Limb (tissue), 2 donors: ENCODE measurements around the gene GXYLT1.
A peak's percentile ranks its signal among the peaks of the same experiment; 100 is the strongest.
"Not testable (repeated sequence)": the region's sequence is repeated elsewhere in the genome, so short reads cannot be mapped to it uniquely, and the experiment has no call there.

ENCODE experiments used
- DNase-seq, 2 donors: peaks; one replicate each; pipeline ENCODE4 v3.0.0-alpha.2; 2016; ENCODE audit errors: extremely low spot score in 2 of 2

The GXYLT1 gene

GRCh38 chr12:42099433-42099832 is 45.2 kb downstream of the GXYLT1 start:
- DNase-seq: no peak

DNA sequence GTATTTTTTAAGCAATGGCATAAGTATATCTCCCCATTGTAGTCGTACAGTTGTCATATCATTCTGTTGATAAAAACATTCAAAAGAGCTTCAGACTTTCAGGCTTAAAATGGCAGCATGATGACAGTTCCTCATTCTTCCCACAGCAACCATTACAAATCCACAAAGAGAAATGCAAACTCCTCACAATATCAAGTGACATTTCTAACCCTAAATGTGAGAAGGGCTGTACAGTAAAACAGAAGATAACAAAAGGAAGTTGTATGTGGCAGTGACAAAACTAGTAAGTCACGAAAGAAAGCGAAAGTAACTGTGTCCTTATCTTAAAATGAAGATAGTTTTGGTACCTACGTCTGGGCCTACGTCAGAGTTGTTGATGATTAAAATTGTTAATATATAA is 46.7 kb downstream of the GXYLT1 start:
- DNase-seq: no peak

DNA sequence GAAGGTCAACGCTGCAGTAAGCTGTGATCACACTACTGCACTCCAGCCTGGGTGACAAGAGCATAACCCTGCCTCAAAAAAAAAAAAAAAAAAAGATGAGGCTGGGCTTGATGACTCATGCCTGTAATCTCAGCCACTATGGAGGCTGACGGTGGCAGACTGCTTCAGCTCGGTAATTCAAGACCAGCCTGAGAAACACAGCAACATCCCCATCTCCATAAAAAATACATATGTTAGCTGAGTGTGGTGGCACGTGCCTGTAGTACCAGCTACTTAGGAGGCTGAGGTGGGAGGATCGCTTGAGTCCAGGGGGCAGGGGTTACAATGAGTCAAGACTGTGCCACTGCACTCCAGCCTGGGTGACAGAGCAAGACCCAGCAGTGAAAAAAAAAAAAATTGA is 50.4 kb downstream of the GXYLT1 start:
- no peak for DNase-seq

DNA sequence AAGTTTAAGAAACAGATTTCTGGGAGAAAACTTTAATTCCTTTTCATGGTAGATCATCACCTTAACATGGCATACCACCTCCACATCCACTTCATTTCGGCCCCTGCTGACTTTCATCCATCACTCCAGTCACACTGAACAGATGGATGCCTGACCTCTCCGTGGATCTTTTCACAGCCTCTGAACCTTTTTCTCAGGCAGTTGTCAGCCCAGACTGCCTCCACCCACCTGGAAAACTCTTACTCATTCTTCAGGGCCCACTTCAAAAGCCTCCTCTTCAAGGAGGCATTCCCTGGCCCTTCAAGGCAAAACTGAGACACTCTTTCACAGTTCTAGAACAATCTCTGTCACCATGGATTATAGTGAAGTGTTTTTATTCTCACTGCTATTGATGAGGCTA is 52.9 kb downstream of the GXYLT1 start:
- DNase-seq: no peak

DNA sequence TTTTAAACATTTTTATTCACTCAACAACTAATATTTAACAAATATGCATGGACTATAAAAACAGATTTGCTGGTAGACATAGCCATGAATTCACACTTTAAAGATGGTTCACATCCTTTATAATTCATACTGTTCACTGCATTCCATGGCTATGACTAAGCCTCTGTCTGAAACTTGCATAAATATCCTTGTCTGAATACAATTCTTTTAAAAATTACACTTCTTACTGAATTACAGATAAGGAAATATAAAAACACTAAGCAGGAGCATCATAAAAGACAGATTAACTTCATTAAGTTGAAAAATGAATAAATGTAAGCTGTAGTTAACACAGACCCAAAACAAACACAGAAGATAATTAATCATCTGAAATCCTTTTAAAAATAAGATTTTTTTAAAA is 53.8 kb downstream of the GXYLT1 start:
- no peak for DNase-seq

GRCh38 chr12:42086031-42086430 is 58.6 kb downstream of the GXYLT1 start:
- DNase-seq: peak in 1 of 2 donors; percentile 53

GRCh38 chr12:42085594-42085993 is 59.1 kb downstream of the GXYLT1 start:
- no peak for DNase-seq

- DNase-seq: no peak
Observed at GRCh38 chr12:42084522-42084921, 60.2 kb downstream of the GXYLT1 start.

DNA sequence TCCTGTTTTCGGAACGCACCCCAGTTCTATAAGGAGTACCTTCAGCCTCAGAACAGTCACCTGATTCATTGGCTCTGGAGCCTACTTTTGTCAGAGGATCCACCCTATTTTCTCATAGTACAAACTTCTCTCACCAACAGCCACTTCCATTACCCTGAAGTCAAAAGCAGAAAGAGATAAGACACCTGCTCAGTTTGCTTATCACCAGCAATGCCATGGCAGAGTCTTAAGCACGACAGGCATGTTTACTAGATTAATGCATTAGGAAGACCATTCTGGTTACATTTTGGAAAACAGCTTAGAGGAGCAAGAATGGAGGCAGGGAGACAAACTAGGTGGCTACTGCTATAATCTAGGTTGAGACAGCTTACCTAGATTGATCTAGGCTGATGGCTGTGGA is 67.7 kb downstream of the GXYLT1 start:
- DNase-seq: no peak

GRCh38 chr12:42070036-42070435 is 74.6 kb downstream of the GXYLT1 start:
- DNase-seq: peak in 1 of 2 donors; percentile 17

- no peak for DNase-seq
Observed at GRCh38 chr12:42059127-42059526, 85.5 kb downstream of the GXYLT1 start.

DNA sequence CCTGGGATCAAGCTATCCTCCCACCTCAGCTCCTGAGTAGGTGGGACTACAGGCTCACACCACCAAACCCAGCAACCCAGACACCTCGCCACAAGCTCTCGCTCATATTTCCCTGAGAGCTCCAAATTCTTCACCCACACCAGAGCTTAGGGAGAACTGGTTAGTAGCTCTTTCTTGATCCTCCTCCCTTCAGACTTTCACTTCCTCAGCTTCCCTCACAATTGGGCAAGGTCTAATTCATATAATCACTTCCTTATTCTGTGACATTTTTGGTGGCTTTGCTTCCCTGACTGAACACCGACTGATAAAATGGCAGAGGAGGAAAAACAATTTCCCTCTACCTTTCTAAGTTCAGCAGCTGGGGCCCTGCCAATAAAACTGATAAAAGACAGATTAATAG is 88.5 kb downstream of the GXYLT1 start:
- no peak for DNase-seq

DNA sequence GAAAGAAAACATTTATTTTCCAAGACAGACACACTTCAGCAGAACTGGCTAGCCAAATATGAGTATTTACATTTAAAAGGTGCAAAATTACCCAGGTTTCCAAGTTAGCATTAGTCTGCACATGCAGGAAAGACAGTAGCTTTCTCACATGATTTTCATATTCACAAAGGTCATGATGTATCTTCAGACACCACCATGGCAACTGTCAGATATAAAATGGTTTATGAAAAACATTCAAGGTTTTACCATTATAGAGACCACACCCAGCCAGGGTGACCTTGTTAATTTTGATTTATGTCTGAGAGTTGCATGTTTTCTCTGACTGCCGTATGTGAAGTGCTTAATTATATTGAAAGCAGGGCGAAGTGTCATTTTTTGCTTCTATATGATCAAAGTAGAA is 91.2 kb downstream of the GXYLT1 start:
- DNase-seq: no peak

DNA sequence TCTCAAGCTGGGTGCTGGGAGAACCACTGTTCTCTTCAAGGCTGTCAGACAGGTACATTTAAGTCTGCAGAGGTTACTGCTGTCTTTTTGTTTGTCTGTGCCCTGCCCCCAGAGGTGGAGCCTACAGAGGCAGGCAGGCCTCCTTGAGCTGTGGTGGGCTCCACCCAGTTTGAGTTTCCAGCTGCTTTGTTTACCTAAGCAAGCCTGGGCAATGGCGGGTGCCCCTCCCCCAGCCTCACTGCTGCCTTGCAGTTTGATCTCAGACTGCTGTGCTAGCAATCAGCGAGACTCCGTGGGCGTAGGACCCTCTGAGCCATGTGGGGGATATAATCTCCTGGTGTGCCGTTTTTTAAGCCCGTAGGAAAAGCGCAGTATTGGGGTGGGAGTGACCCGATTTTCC is 95.7 kb downstream of the GXYLT1 start:
- not testable (repeated sequence) for DNase-seq

DNA sequence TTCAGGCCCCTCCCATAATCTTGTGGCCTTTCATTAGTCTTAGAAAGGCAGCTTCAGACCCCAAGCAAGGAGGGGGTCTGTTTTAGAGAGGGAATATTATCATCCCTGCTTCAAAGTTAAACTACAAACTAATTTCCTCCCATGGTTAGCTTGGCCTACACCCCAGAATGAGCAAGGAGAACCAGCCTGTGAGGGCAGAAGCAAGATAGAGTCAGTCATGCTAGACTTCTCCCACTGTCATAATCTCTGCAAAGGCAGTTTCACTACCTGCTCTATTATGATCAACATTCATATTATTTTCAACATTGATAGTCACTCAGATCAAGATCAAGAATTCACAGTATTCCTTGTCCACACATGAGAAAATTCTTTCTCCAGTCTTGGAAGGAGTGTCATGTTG is 105.1 kb downstream of the GXYLT1 start:
- DNase-seq: no peak

DNA sequence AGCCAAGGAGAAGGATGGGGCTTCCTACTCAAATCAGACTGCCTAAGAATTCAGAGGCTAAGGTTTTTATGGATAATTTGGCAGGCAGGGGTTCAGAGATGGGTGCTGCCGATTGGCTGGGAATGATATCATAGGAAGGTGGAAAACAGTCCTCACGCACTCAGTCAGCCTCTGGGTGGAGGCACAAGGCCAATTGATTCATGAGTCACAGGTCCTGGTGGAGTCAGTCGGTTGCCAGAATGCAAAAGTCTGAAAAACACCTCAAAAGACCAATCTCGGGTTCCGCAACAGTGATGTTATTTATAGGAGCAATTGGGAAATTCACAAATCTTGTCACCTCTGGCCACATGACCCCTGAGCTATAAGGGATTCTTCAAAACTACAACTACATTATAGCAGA is 105.5 kb downstream of the GXYLT1 start:
- no peak for DNase-seq

GRCh38 chr12:42031847-42032564 is 112.7 kb downstream of the GXYLT1 start:
- DNase-seq: no peak
